HG02763 (cell line): Measurements from ENCODE around the gene USH2A.

Source experiments
- ATAC-seq: cut with Tn5 transposase; IDR thresholded peaks from one replicate; pipeline ENCODE4 v1.9.1; 2021; ENCODE audit warnings: mild to moderate bottlenecking, moderate library complexity; ENCODE audit not compliant: unreplicated experiment

Gene USH2A

DNA sequence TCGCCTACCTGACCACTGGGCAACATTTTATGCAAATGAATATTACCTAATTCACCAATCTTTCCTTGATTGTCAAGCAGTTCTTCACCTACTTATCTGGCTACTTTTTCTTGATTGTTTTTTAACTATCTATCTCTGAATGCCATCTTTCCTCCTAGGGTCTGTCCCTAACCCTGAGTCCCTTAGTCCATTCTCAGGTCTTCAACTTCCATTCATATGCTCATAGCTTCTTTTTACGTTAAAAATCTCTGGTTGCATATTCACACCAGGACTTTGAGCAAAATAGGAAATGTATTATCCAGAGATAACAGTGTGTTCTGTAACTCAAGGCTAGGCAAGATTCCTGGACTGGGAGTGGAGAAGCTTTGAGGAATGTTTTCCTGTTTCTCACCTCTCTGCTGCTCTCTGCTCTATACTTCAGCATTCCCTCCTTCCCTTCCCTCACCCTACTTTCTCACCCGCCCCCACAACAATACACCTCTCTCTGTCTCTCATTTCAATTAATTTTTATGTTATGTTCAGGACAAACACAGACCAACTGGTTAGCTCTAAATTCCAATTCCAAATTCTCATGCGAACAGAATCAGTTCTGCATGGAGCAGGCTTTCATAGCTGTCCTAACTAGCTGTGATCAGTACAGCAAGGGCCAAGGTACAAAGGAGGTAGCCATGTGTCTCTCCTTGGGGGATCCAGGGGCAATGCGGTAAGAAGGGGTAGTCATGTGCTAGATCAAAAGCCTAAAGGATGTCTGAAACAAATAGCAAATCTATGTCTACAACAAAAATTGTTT lies 278.4 kb downstream of the USH2A start:
- no peak for ATAC-seq

DNA sequence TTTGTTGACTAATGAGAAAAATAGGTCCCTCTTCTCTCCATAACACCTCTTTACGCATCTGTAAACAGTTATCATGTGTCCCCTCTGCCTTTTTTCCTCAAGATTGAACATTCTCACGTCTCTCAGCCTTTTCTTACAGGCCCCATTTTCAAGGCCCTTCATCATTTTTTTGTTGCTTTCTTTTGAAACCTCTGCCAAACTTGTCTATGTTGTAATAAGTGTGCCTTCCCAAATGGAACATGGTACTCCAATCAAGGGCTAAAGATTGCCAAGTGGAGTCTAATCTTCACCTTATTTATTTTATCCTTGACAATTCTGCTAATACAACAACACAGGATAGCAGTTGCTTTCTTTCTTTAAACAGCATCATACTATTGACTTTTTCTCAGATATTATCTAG lies 280.3 kb downstream of the USH2A start:
- ATAC-seq, result no peak

DNA sequence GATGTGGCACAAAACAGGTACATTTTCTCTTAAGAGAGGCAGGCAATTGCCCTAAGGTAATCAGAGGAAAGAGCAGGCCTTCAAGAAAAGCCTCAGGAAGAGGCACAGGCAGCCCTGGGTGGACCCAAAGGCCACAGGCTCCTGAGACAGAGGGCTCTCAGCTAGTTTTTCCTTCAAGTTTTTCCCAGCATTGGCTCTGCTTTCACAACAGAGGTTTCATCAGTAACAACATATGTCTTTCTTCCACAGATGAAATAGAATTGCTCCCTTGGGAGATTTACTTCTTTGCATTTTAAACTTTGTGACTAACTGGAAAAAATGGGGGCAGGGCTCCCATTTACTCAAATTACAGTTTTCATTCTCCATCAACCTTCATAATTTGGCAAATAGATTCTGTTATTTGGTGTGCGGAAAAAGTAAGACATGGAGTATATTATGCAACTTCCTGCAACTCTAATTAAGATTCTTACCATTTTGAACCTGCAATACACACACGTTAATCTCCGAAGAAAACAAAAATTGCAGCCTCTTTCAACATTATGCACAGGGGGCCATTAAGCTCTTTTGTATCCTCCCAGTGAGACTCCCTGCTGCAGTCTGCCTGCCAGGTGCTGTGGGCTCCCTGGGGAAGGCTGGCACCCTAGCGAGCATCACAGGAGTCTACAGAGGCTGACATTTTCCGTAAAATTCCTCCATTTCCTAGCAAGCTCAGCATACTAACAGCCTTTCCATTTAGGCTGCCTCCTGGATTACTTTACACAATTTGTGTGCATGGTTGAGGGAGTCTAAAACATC lies 282.3 kb downstream of the USH2A start:
- ATAC-seq, result no peak

DNA sequence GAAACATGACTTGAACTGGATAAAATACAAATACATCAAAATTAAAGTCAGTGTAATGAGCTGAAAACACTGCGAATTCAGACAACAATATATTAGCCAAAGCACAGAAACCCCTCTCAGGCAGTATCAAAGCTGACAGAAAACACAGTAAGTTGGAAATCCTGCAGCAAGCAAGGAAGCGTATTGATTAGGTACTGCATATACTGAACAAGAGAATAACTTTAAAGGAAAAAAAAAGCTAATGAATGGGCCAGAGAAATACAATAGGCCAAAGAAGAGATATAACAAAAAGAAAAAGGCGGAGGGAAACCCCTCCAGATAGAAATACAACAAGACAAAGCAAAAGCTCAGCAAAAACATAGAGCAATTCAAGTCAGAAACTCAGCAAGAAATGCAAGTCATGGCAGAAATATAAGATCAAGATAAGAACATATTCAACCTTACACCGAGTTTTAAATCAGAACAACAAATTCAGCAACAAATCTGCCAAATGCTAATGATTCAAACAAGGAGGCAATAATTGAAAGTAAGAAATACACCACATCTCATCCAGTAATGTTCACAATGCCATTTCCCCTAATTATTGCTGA lies 299.0 kb downstream of the USH2A start:
- ATAC-seq, result no peak

DNA sequence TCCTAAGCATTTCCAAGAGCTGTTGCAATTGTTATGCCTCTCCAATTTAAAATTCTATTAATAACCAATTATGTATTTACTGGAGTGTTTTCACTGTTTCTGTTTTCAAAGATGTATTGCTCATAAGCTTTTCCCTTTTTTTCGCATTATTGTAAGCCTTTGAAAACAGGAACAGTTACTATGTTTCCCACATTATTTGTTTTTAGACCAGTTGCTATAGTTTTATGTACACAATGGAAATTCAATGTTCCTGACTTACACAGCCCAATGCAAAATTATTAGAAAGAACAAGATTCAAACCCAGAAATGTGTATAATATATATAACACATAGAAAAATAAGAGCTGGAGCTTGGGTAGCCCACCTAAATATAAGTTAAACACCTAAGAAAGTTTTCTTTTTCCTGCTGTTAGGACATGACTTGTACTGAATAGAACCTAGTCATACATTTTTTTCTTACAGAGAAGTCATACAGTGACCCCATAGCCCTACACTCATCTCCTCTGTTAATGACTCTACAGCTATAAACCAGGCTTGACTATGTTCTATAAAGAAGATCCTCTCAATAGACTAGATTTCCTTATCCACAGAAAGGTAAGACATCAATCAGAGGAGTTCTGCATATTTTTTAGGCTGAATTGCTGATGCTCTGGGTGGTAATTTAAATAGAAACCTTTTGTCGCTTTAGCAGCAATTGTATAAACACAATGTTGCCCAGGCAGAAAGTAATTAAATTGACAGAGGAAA lies 299.6 kb downstream of the USH2A start:
- no peak for ATAC-seq

DNA sequence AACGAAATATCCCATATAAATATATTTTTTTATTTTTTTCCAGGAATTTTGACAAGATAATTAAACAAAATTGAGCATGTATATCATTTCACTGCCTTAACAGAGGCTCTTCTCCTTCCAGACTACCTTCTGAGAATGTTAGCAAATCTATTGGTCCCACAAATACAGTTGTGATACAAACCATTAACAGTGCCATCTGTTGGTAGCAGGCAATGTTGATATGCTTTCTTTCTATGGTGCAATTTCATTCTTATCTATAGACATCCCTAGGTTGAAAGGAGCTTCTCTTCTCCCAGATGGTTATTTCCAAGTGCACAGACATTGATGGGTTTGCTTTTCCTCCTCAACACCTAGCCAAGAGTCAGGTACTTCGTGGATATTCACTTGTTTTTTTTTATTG lies 303.6 kb downstream of the USH2A start:
- ATAC-seq, result peak; percentile 53

DNA sequence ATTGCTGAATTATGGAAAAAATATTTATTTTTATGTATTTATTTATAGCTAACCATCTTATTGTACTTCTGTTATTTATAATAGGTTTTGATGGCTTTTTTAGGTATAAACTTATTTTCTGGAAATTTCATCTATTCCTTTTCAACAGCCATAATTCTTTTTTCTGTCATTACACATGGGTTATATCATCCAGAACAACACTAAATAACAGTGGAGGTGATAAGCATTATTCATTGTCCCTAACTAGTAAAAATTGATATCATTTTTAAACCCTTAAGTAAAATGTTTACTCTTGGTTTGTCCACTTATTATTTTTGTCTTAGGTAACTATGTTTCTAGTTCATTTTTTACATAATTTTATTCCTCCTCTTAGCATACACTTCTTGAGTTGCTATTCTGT lies 309.1 kb downstream of the USH2A start:
- no peak for ATAC-seq

DNA sequence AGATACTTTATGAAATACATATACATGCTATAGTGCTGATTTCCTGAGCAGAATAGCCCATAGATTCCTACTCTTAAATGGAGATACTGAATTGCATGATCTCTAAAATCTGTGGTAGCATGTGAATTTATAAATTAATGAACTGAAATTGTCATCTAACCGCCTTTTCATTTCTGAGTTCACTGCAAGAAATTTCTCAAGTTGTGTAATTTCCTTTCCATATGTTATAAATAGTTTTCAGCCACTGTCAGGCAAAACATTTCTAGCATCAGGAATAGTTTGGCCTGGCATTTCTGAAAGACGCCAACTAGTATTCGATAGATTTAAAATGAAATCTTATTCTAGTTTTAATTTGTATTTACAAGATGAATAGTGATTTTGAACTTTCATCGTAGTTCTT lies 310.1 kb downstream of the USH2A start:
- no peak for ATAC-seq

DNA sequence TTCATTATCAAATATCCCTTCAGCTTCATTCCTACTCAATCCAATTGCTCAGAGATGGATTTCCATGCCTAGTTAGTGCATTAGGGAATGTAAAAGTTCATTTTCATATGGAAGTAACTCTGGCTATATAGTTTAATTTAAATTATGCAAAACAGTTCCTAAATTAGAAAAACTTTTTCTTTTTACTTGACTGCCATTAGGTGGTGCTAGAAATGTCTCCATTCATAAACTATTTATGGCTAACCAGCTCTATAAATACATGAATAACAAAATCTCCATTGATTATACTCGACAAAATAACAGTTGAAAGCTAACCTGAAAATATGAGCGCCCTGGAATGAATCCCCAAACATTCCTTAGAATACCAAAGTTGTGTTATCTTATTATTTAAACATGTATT lies 311.4 kb downstream of the USH2A start:
- ATAC-seq, result no peak

DNA sequence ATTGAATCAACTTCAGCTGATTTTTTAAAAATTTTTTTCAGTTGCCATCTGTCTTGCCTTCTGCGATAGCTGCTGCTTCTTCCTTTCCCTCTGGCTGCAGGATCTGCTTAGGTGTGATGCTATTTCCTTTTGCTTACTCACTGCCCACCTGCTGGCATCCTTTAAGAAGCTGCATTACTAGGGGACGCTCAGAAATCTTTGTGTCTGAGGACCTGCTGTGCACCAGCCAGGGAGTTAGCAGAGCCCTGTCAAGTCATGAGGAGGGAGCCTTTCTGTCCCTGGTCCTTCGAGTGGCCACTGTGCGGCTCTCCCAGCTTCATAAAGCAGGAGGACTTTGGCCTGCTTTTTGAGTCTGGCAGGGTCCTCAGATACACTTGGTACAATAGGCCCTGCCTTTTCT lies 327.8 kb downstream of the USH2A start:
- ATAC-seq, result no peak

DNA sequence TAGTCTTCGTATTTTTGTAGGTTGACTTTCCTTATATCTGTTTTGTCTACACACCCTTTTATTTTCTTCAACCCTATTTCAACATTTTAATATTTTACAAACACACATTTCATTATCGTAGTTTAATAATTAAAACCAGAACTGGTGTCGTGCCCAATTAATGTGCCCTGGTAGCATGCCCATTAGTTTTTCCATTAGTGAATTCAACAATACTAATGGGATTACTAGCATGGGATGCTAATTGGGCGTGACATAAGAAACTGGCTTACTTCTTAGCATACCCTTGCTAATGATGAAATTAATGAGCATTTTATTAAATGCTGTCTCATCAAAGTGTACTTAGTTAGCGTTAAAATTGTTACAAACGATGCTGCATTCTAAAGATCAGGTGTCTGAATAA lies 332.7 kb downstream of the USH2A start:
- no peak for ATAC-seq

DNA sequence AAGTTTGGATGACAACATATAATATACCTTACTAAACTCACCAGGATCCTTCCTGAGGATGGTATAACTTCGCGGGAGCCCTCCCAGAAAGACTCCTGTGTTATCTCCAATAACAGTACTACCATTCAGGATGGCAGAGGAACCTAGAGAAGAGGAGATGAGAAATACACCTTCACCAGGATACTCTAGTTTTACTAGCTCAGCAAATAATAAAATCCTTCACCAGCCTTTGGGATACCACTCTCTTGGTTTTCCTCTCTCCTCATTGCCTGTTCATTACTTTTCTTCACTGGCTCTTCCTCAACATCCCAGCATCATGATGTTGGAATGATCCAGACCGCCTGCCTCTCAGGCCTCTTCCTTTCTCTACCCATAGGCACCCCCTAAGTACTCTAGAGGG lies 336.6 kb downstream of the USH2A start:
- ATAC-seq, result no peak

DNA sequence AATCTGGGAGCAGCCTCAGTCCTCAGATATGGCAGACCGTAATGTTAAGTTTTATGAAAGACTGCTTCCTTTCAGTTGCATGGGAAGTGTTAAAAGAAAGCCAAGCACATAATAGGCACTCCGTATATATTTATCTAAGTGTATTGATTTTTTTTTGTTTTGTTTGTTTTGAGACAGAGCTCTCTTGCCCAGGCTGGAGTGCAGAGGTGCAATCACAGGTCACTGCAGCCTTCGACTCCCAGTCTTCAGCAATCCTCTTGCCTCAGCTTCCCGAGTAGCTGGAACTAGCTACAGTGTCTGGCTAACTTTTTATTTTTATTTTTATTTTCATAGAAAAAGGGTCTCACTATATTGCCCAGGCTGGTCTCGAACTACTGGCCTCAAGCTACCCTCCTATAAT lies 341.8 kb downstream of the USH2A start:
- ATAC-seq, result no peak

DNA sequence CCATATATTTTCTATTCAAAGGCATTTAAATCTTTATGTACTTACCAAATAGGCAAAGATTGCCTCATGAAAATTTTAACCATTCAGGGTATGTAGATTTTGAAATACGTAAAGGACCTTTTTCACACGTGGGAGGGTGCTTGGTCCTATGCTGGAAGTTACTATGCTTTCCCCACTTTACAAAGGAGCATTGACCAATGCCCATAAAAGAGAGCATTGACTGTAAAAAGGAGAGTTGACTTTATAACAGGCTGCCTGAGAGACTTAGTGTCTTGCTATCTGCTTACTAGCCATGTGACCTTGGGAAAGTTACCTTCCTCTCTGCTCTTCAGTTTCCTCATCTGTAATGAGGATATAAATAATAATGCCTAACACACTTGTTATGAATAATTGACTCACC lies 346.5 kb downstream of the USH2A start:
- no peak for ATAC-seq

DNA sequence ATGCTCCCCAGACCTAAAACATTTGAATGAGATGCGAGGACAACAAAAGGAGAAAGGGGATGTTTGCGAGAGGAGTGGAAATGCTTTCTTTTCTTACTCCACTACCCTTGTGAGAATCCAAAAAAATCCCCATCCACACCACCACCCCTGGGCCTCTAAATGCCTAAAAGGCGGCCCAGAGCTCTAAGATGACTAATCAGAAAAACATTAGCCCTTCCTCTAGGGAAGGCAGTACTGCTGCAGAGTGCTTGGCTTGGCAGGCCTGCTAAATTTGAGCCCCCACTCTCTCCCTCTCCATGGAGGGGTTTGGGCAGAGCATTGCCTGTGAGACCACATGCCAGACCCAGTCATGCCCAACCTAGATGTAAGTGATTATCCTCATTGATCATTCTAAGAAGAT lies 347.9 kb downstream of the USH2A start:
- no peak for ATAC-seq

DNA sequence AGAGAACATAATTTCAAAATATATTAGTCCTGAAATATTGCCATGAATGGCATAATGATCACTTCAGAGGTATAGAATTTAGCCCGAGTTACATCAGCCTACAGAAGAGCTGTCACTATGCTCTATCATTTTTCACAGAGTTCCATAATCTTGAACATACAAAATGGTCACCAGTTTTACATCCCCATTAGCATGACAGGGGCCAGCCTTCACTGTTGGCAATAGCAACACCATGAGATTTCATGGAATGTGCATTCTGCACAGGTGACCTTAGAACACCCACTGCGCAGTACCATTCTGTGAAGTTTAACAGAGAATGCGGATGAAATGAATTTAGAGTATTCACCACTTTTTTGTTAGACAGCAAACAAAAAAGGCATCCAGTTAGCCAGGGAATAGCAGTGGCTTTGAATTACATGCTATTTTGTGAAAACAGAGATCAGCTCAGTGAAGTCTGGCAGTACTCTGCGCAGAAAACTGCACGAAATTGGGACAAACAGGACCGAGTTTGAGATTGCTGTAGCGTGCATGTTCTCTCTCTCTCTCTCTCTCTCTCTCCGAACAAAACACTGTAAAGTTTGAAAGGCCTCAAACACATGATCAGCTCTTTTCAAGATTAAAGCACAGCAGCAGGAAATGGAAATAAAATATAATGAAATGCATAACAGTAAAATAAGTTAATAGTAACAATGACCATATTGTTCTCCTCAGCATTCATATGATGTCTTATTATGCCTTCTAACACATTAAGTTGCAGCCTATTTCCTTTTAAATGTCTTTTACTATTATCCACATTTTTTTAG lies 349.3 kb downstream of the USH2A start:
- no peak for ATAC-seq

DNA sequence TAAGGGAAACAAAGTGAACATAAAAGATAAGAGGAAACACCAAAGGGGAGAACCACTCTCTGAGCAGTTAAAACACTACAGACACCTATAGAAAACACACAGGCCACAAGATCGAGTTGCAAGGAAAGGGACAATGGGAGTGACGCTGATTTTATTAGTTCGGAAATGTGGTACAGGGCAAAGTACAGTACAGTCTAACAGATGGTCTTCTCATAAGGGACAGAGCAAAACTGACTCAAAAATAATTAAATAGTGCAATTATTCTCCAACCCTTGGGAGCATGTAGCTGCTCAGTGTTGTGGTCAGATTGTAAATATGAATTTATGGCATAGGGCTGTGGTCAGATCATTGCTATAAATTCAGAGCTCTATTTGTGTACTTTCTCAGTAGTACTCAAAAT lies 352.0 kb downstream of the USH2A start:
- no peak for ATAC-seq

DNA sequence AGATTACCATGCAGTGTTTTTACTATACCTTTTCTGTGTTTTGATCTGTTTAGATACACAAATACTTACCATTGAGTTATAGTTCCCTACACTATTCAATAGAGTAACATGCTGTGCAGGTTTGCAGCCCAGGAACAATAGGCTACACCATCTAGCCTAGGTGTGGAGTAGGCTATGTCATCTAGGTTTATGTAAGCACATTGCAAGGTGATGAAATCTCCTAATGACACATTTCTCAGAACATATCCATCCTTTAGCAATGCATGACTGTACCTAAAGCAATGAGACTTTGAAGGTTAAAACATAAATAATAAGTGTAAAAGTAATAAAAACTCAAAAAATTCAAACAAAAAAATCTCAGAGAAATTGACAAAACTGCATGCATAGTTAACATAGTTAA lies 358.6 kb downstream of the USH2A start:
- ATAC-seq, result no peak

DNA sequence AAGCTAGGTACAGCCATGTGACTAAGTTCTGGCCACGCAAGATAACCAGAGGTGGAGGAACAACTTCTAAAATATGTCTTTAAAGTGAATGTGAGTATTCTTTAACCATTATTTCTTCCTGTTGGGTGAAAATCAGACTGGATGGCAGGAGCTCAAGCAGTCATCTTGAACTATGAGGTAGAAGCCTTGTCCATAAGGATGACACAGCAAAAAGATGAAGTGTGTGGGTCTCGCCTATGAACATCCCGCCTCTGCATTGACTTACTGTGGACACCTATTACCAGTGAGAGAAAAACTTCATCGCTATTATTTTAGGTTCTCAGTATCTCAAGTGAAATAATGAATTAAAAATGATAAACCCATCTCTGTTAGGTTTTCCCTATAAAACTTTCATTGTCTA lies 365.3 kb downstream of the USH2A start:
- no peak for ATAC-seq

DNA sequence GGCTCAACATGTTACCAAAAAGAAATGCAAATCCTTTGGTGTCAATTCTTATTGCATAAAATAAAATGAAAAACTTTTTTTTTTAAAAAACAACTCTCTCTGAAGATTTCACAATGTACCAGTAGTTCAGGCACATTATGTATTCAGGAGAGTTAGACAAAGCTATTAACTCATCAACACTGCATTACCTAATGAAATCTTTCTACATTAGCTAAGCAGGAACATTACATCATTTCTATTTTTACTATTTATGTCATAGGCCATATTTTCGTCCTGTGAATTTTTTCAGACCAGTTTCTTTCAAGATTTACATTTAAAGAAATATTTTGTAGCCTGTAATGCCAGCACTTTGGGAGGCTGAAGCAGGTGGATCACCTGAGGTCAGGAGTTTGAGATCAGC lies 366.2 kb downstream of the USH2A start:
- no peak for ATAC-seq

DNA sequence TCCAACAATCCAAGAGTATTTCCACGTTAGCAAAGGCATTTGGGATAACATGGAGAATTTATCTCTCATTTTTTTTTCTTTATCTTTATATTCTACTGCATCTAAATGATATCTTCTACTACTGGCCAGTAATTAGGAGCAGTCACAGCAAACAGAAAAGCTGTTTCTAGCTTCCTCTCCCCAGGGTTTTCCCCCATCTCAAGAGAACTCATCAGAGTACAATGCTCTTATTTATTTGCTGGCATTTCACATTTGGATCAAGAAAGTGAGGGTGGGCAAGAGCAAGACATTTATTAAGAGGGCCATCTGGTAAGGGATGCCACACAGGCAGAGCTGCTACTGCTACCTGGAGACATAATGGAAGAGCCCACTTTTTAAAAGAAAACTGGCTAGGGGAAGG lies 368.2 kb downstream of the USH2A start:
- no peak for ATAC-seq
